Endothelial cell of umbilical vein (primary cell): Measurements from ENCODE around the gene MPL. TPM values are rescaled to one million over a fixed set of nuclear protein-coding genes. Genes with fewer than 3 reads are reported as not detected.

Experiments used
- BruUV-seq: library from RNA; stranded (reverse); fragments of 400-500 nt; replicated peaks from 2 replicates; lab custom pipeline; 2021; lab: Mats Ljungman, UMichigan
- CTCF ChIA-PET: fragments of 300-600, 350-600 bp; sonication (Branson Sonifier 250); formaldehyde crosslinking; loops from one replicate; lab custom pipeline; 2021; ENCODE audit warnings: antibody characterized with exemption, inconsistent platforms; lab: Charles Lee
- POLR2A ChIA-PET: fragments of 300-600, 350-600 bp; sonication (Branson Sonifier 250); formaldehyde crosslinking; loops from one replicate; lab custom pipeline; 2021; ENCODE audit warnings: antibody characterized with exemption, inconsistent platforms; lab: Charles Lee
- DNase-seq: peaks from one replicate; pipeline ENCODE4 v3.0.0-alpha.2; 2011; ENCODE audit warnings: low read depth, low spot score
- FAIRE-seq: peaks from 2 replicates; lab custom pipeline; 2011; peaks lifted over from hg19 to GRCh38; lab: Jason Lieb, UNC
- H2AFZ ChIP-seq: 2 replicates; pipeline ENCODE4 v1.6.0; 2012; ENCODE audit warnings: low read depth, low read length, control low read depth, inconsistent platforms
- H3K27ac ChIP-seq: 2 replicates; pipeline ENCODE4 v1.5.1; 2011; ENCODE audit warnings: low read depth, mild to moderate bottlenecking, control low read depth, low read length, moderate library complexity; ENCODE audit not compliant: insufficient read depth
- H3K27me3 ChIP-seq, 2 experiments: 2 replicates each; pipeline versions ENCODE4 v1.6.0 to v1.6.1; 2011; ENCODE audit warnings: low read length in 2 of 2, mixed read lengths in 1 of 2; ENCODE audit not compliant: control insufficient read depth in 2 of 2, insufficient read depth in 2 of 2
- H3K36me3 ChIP-seq, 2 experiments: 2 replicates in 1 of 2; 3 replicates in 1 of 2; pipeline ENCODE4 v1.5.1; 2011; ENCODE audit warnings: low read length in 2 of 2, mild to moderate bottlenecking in 1 of 2, moderate library complexity in 1 of 2; ENCODE audit not compliant: control insufficient read depth in 2 of 2, insufficient read depth in 2 of 2; ENCODE audit errors: extremely low read depth in 1 of 2
- H3K4me1 ChIP-seq: 3 replicates; pipeline ENCODE4 v1.5.1; 2011; ENCODE audit warnings: mild to moderate bottlenecking, low read length; ENCODE audit not compliant: control insufficient read depth, insufficient read depth; ENCODE audit errors: extremely low read depth
- H3K4me2 ChIP-seq: 2 replicates; pipeline ENCODE4 v1.6.1; 2011; ENCODE audit warnings: low read length, control low read depth, mixed read lengths; ENCODE audit not compliant: insufficient read depth
- H3K4me3 ChIP-seq, 3 experiments: fragments of 200-600 bp in 1 of 3; sonication (generic), shearing (Covaris generic) in 1 of 3; replicated peaks in 1 of 3; 2 replicates each; pipeline ENCODE4 v1.5.1; 2011 to 2016; ENCODE audit warnings: control low read depth in 3 of 3, low read length in 3 of 3, mild to moderate bottlenecking in 2 of 3, inconsistent platforms in 1 of 3, low read depth in 1 of 3, moderate library complexity in 1 of 3; ENCODE audit not compliant: insufficient read depth in 1 of 3
- H3K79me2 ChIP-seq: 2 replicates; pipeline ENCODE4 v1.6.0; 2012; ENCODE audit warnings: low read length, inconsistent platforms; ENCODE audit not compliant: control insufficient read depth, insufficient read depth
- H3K9ac ChIP-seq: replicated peaks from 2 replicates; pipeline ENCODE3; 2011; ENCODE audit warnings: low read length, control low read depth; ENCODE audit not compliant: insufficient read depth; ENCODE audit errors: extremely low read depth
- H3K9me1 ChIP-seq: replicated peaks from 3 replicates; pipeline ENCODE4 v1.6.0; 2011; ENCODE audit warnings: mild to moderate bottlenecking, low read length; ENCODE audit not compliant: control insufficient read depth, insufficient read depth; ENCODE audit errors: extremely low read depth
- H3K9me3 ChIP-seq: replicated peaks from 2 replicates; pipeline ENCODE4 v1.5.1; 2012; ENCODE audit warnings: low read length, inconsistent platforms; ENCODE audit not compliant: control insufficient read depth, insufficient read depth
- H4K20me1 ChIP-seq: replicated peaks from 2 replicates; pipeline ENCODE3; 2011; ENCODE audit warnings: mild to moderate bottlenecking, low read length; ENCODE audit not compliant: control insufficient read depth, insufficient read depth; ENCODE audit errors: extremely low read depth
- EZH2 ChIP-seq: IDR thresholded peaks from 2 replicates; pipeline ENCODE4 v1.6.1; 2012; ENCODE audit warnings: borderline replicate concordance, low read depth, mild to moderate bottlenecking, moderate library complexity, low read length, inconsistent platforms; ENCODE audit not compliant: severe bottlenecking
- FOS ChIP-seq: IDR thresholded peaks from 2 replicates; pipeline ENCODE4 v1.6.1; 2011; ENCODE audit warnings: mild to moderate bottlenecking, low read length, moderate library complexity, borderline replicate concordance; ENCODE audit not compliant: insufficient read depth
- GATA2 ChIP-seq: IDR thresholded peaks from 2 replicates; pipeline ENCODE4 v1.7.0; 2011; ENCODE audit warnings: low read depth, mild to moderate bottlenecking, moderate library complexity, mixed read lengths, low read length; ENCODE audit not compliant: insufficient read length, insufficient read depth
- JUN ChIP-seq: IDR thresholded peaks from 2 replicates; pipeline ENCODE4 v1.6.1; 2011; ENCODE audit warnings: borderline replicate concordance, low read depth; ENCODE audit not compliant: insufficient read length, insufficient read depth
- MYC ChIP-seq: IDR thresholded peaks from one replicate; pipeline ENCODE4 v1.6.1; 2011; ENCODE audit warnings: mild to moderate bottlenecking, low read depth, low read length
- POLR2A ChIP-seq: IDR thresholded peaks from 2 replicates; pipeline ENCODE4 v1.6.1; 2012; ENCODE audit warnings: low read depth, mild to moderate bottlenecking, control low read depth, low read length
- POLR2AphosphoS5 ChIP-seq: IDR thresholded peaks from 2 replicates; pipeline ENCODE4 v1.6.1; 2012; ENCODE audit warnings: low read depth, mild to moderate bottlenecking, control low read depth, low read length, moderate library complexity; ENCODE audit not compliant: insufficient read depth
- dilution Hi-C: fragments of 300-500 bp; cut with MboI; formaldehyde crosslinking; loops from one replicate; pipeline ENCODE4 v1.15.0; 2019; ENCODE audit warnings: low sequenced_read_pairs; ENCODE audit not compliant: extremely low pct_ligation_motif_present
- intact Hi-C: fragments of 100-400 bp; cut with micrococcal nuclease; formaldehyde crosslinking; loops from one replicate; pipeline ENCODE4 v1.10.0; 2022
- polyA plus RNA-seq, 4 experiments: library from polyadenylated mRNA; depleted of rRNA in 3 of 4; stranded (reverse) in 3 of 4; unstranded in 1 of 4; fragments of >200 nt; gene quantifications; 2 replicates each; pipeline versions ENCODE4 v1.2.1 to v1.2.3, GENCODE V29; 2011 to 2012; ENCODE audit warnings: missing spikeins in 1 of 4
- total RNA-seq: library from RNA; stranded (reverse); gene quantifications from 2 replicates; pipeline ENCODE4 v1.2.3, GENCODE V29; 2021
- TF ChIP-seq, protein P1 (sequence below), 2 donors: IDR thresholded peaks; 1 replicate in 1 of 2; 2 replicates in 1 of 2; pipeline ENCODE4 v1.5.1; 2011; ENCODE audit warnings: low read length in 2 of 2, mild to moderate bottlenecking in 2 of 2, moderate library complexity in 2 of 2, control low read depth in 1 of 2, inconsistent platforms in 1 of 2, low read depth in 1 of 2; ENCODE audit not compliant: insufficient read depth in 1 of 2; ENCODE audit errors: extremely low read depth in 1 of 2
- TF ChIP-seq, protein P2 (sequence below): IDR thresholded peaks from 2 replicates; pipeline ENCODE4 v1.6.1; 2011; ENCODE audit not compliant: insufficient read depth, insufficient read length

The MPL gene
- total and polyA plus RNA-seq, 2 donors (not counting 3 experiments of a cell fraction or from before 2014, with no cell fraction given) = 0.14 to 0.24 TPM

DNA sequence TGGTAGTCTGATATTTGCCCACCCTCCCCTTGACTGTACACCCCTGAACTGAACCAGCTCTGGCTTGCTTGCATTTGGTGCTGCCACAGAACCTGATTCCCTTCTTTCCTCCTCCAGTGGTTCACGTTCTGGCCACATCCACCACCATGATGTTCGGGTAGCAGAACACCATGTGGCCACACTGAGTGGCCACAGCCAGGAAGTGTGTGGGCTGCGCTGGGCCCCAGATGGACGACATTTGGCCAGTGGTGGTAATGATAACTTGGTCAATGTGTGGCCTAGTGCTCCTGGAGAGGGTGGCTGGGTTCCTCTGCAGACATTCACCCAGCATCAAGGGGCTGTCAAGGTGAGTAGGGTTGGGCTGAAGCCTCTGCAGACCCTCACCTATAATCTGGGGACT, 23.0 kb downstream of the MPL start:
- Histone ChIP-seq H3K4me1 (peaks cover 38% of the 10 kb centered on the region), H3K27ac (no peak overlapping the region), H3K9ac (no peak overlapping the region), H3K9me1 (no peaks in the 10 kb centered on the region), H3K79me2 (peaks cover 47% of the 10 kb centered on the region), H3K4me3 (peak overlapping the region in 2 of 3 experiments; percentile 5 to 80), H3K9me3 (no peaks in the 10 kb centered on the region), H4K20me1 (no peaks in the 10 kb centered on the region), H3K4me2 (peak overlapping the region; percentile 92), H3K27me3 (no peaks in the 10 kb centered on the region), H3K36me3 (peaks cover 15 to 22% of the 10 kb centered on the region in 2 experiments), H2AFZ (no peak overlapping the region)
- TF ChIP-seq POLR2A (peak; percentile 20), FOS (no peak)
- intact Hi-C loops (no loop called here), dilution Hi-C loops (no loop called here)
- DNase-seq (no peak), FAIRE-seq (no peak)
- no TSS peak for BruUV-seq
- ChIA-PET CTCF (no interaction called here), POLR2A (no interaction called here)

DNA sequence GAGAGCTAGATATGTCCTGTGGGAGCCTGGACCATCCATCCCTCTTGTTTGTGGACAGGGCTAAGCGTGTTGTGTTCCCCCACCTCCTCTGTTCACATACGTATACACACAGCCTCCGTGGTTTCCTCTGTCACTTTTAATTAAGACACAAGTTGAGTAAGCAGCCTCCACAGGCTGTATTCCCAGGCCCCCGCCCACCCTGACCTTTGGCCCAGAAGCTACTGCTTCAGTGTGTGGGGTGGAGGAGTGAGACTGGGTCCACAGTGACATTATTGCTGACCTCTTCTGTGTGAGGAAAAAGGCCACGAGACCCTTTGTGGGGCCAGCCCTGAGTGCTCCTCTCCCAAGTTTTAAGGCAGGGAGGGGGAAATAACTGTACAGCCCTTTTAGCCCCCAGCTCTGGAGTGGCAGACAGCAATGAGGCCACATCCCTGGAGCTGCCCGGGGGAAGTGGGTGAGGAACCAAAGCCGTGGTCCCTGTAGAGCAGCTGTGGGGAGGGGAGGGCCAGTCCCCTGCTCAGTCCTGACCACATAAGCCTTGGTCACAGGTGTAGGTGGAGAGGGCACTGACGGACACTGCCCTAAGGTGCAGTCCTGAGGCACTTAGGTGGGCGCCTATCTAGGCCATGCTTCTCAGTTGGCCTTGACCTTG, 25.8 kb downstream of the MPL start:
- TF ChIP-seq MYC (no peak), FOS (no peak), GATA2 (no peak), POLR2A (no peak), JUN (no peak), POLR2AphosphoS5 (no peak), EZH2 (no peak)
- TF ChIP-seq, protein P1, sequence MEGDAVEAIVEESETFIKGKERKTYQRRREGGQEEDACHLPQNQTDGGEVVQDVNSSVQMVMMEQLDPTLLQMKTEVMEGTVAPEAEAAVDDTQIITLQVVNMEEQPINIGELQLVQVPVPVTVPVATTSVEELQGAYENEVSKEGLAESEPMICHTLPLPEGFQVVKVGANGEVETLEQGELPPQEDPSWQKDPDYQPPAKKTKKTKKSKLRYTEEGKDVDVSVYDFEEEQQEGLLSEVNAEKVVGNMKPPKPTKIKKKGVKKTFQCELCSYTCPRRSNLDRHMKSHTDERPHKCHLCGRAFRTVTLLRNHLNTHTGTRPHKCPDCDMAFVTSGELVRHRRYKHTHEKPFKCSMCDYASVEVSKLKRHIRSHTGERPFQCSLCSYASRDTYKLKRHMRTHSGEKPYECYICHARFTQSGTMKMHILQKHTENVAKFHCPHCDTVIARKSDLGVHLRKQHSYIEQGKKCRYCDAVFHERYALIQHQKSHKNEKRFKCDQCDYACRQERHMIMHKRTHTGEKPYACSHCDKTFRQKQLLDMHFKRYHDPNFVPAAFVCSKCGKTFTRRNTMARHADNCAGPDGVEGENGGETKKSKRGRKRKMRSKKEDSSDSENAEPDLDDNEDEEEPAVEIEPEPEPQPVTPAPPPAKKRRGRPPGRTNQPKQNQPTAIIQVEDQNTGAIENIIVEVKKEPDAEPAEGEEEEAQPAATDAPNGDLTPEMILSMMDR (IDR thresholded peaks at IDR 0.05; ENCODE audit: extremely low read depth in 1 of 2, insufficient read depth in 1 of 2, low read depth in 1 of 2, low read length in 2 of 2) = no peak
- TF ChIP-seq, protein P2, sequence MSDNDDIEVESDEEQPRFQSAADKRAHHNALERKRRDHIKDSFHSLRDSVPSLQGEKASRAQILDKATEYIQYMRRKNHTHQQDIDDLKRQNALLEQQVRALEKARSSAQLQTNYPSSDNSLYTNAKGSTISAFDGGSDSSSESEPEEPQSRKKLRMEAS = no peak
- Histone ChIP-seq H3K9me3 (no peaks in the 10 kb centered on the region), H3K9me1 (no peaks in the 10 kb centered on the region), H3K4me2 (no peak overlapping the region), H3K79me2 (peaks cover 69% of the 10 kb centered on the region), H3K27ac (no peak overlapping the region), H3K4me3 (no peak overlapping the region), H3K27me3 (no peaks in the 10 kb centered on the region), H4K20me1 (no peaks in the 10 kb centered on the region), H3K9ac (no peak overlapping the region), H3K4me1 (peaks cover 44% of the 10 kb centered on the region), H2AFZ (no peak overlapping the region), H3K36me3 (peaks cover 15 to 22% of the 10 kb centered on the region in 2 experiments)
- intact Hi-C loops = no loop called here
- dilution Hi-C loops = no loop called here
- FAIRE-seq (no peak), DNase-seq (no peak)
- ChIA-PET POLR2A (no interaction called here), CTCF (no interaction called here)
- BruUV-seq = no TSS peak
